HepG2 (cell line): ENCODE measurements around the gene RGL1. TPM values are rescaled to one million over a fixed set of nuclear protein-coding genes. Genes with fewer than 3 reads are reported as not detected.

ENCODE experiments used
- ATAC-seq: fragments of 200-7000 bp; cut with Tn5 transposase; 3 replicates; pipeline ENCODE4 v1.9.1; 2020; ENCODE audit warnings: mild to moderate bottlenecking, moderate library complexity
- BruUV-seq: library from RNA; stranded (reverse); fragments of 400-500 nt; replicated peaks from 2 replicates; lab custom pipeline; 2021; lab: Mats Ljungman, UMichigan
- CTCF ChIA-PET: fragments of 300-600 bp; formaldehyde crosslinking; extraction: SDS; loops from one replicate; lab custom pipeline; 2021; ENCODE audit warnings: low total read pairs, inconsistent platforms, low intra/inter-chr PET ratio; lab: Yijun Ruan, JAX
- POLR2A ChIA-PET: fragments of 350-600 bp; sonication (Branson Sonifier 250); formaldehyde crosslinking; loops from one replicate; lab custom pipeline; 2020; ENCODE audit warnings: antibody characterized with exemption, inconsistent platforms; lab: Yijun Ruan, JAX
- DNase-seq: peaks from one replicate; pipeline ENCODE4 v3.0.0-alpha.2; 2015; ENCODE audit warnings: low spot score
- FAIRE-seq: peaks from 3 replicates; lab custom pipeline; 2011; peaks lifted over from hg19 to GRCh38; lab: Jason Lieb, UNC
- H2AFZ ChIP-seq: one replicate; pipeline ENCODE4 v1.6.1; 2011; ENCODE audit warnings: low read length, inconsistent platforms
- H3K27ac ChIP-seq: fragments of 300-600 bp; 3 replicates; pipeline ENCODE4 v1.8.0; 2011; ENCODE audit warnings: mixed run types, mild to moderate bottlenecking, mixed read lengths, low read length, inconsistent platforms; ENCODE audit not compliant: insufficient read depth; ENCODE audit errors: extremely low read length
- H3K27me3 ChIP-seq, 2 experiments: fragments of 200-600 bp in 1 of 2; 2 replicates in 1 of 2; 3 replicates in 1 of 2; pipeline versions ENCODE4 v1.6.0 to v1.8.0; 2011; ENCODE audit warnings: low read length in 2 of 2, mild to moderate bottlenecking in 2 of 2, moderate library complexity in 2 of 2, inconsistent platforms in 1 of 2; ENCODE audit not compliant: insufficient read depth in 2 of 2, control insufficient read depth in 1 of 2
- H3K36me3 ChIP-seq, 2 experiments: fragments of 200-600 bp in 1 of 2; replicated peaks in 1 of 2; 2 replicates in 1 of 2; 3 replicates in 1 of 2; pipeline versions ENCODE4 v1.5.1 to v1.8.0; 2011; ENCODE audit warnings: low read length in 2 of 2, inconsistent platforms in 1 of 2; ENCODE audit not compliant: insufficient read depth in 2 of 2, control insufficient read depth in 1 of 2
- H3K4me1 ChIP-seq: 2 replicates; pipeline ENCODE4 v1.5.1; 2012; ENCODE audit warnings: low read length, inconsistent platforms; ENCODE audit not compliant: insufficient read depth
- H3K4me2 ChIP-seq: 2 replicates; pipeline ENCODE4 v1.6.0; 2011; ENCODE audit warnings: low read depth, low read length, inconsistent platforms
- H3K4me3 ChIP-seq, 3 experiments: fragments of 200-600 bp in 1 of 3; sonication (generic), shearing (Covaris generic) in 1 of 3; replicated peaks in 1 of 3; 2 replicates each; pipeline ENCODE4 v1.5.1; 2011 to 2016; ENCODE audit warnings: low read length in 3 of 3, inconsistent platforms in 2 of 3, low read depth in 2 of 3, mild to moderate bottlenecking in 2 of 3, control low read depth in 1 of 3, mixed read lengths in 1 of 3; ENCODE audit not compliant: insufficient read depth in 1 of 3
- H3K79me2 ChIP-seq: one replicate; pipeline ENCODE4 v1.6.1; 2011; ENCODE audit warnings: low read length, inconsistent platforms; ENCODE audit not compliant: insufficient read depth
- H3K9ac ChIP-seq: 2 replicates; pipeline ENCODE4 v1.6.0; 2011; ENCODE audit warnings: mild to moderate bottlenecking, low read depth, low read length, inconsistent platforms; ENCODE audit not compliant: insufficient read depth
- H3K9me3 ChIP-seq: 2 replicates; pipeline ENCODE4 v1.5.1; 2012; ENCODE audit warnings: mild to moderate bottlenecking, low read length
- H4K20me1 ChIP-seq: 2 replicates; pipeline ENCODE4 v1.6.0; 2011; ENCODE audit warnings: inconsistent platforms, mild to moderate bottlenecking, low read length, moderate library complexity; ENCODE audit not compliant: insufficient read depth
- BRD4 ChIP-seq: sonication (generic); formaldehyde crosslinking; IDR thresholded peaks from 2 replicates; pipeline ENCODE4 v1.4.0; 2020; ENCODE audit warnings: missing genetic modification reagents
- ETV6 ChIP-seq: sonication (generic); formaldehyde crosslinking; conservative IDR thresholded peaks from 2 replicates; pipeline ENCODE4 v1.4.0; 2020; ENCODE audit warnings: missing genetic modification reagents
- MAX ChIP-seq: IDR thresholded peaks from 2 replicates; pipeline ENCODE4 v1.6.1; 2012; ENCODE audit warnings: inconsistent platforms
- SMAD3 ChIP-seq: sonication (generic); formaldehyde crosslinking; IDR thresholded peaks from 2 replicates; pipeline ENCODE4 v1.4.0; 2020; ENCODE audit warnings: missing genetic modification reagents
- SOX6 ChIP-seq, 2 experiments: fragments of 450-650 bp in 1 of 2; sonication (generic) in 1 of 2; formaldehyde crosslinking in 1 of 2; IDR thresholded peaks; 2 replicates each; pipeline versions ENCODE4 v1.4.0 to v1.6.1; 2017 to 2020; ENCODE audit warnings: antibody characterized with exemption in 1 of 2, mild to moderate bottlenecking in 1 of 2, missing genetic modification reagents in 1 of 2
- U2AF1 ChIP-seq: fragments of 200-400 bp; formaldehyde crosslinking; optimal IDR thresholded peaks from 2 replicates; pipeline ENCODE3; 2017; ENCODE audit warnings: mild to moderate bottlenecking, low read depth, low read length
- ZBTB8A ChIP-seq: sonication (generic); formaldehyde crosslinking; IDR thresholded peaks from 2 replicates; pipeline ENCODE4 v1.4.0; 2020; ENCODE audit warnings: mild to moderate bottlenecking, low read depth, missing genetic modification reagents, borderline replicate concordance
- ZFP36 ChIP-seq: fragments of 150-350 bp; IDR thresholded peaks from 2 replicates; pipeline ENCODE4 v1.6.1; 2018; ENCODE audit warnings: borderline replicate concordance, low read length, low read depth; ENCODE audit not compliant: partially characterized antibody
- ZNF326 ChIP-seq: sonication (generic); formaldehyde crosslinking; IDR thresholded peaks from 2 replicates; pipeline ENCODE4 v1.4.0; 2020; ENCODE audit warnings: missing genetic modification reagents, borderline replicate concordance
- ZNF329 ChIP-seq: sonication (generic); formaldehyde crosslinking; IDR thresholded peaks from 2 replicates; pipeline ENCODE4 v1.9.0; 2021; ENCODE audit warnings: low read depth, mild to moderate bottlenecking, missing genetic modification reagents
- ZNF34 ChIP-seq: sonication (generic); formaldehyde crosslinking; IDR thresholded peaks from 2 replicates; pipeline ENCODE4 v1.4.0; 2020; ENCODE audit warnings: mild to moderate bottlenecking, missing genetic modification reagents, borderline replicate concordance
- ZNF468 ChIP-seq: sonication (generic); formaldehyde crosslinking; IDR thresholded peaks from 2 replicates; pipeline ENCODE4 v1.8.0; 2022; ENCODE audit warnings: mild to moderate bottlenecking, moderate library complexity, missing genetic modification reagents
- ZNF574 ChIP-seq: sonication (generic); formaldehyde crosslinking; IDR thresholded peaks from 2 replicates; pipeline ENCODE4 v1.4.0; 2020; ENCODE audit warnings: missing genetic modification reagents
- ZNF672 ChIP-seq: sonication (generic); formaldehyde crosslinking; IDR thresholded peaks from 2 replicates; pipeline ENCODE4 v1.8.1; 2022; ENCODE audit warnings: missing genetic modification reagents
- ZNF740 ChIP-seq: sonication (generic); formaldehyde crosslinking; IDR thresholded peaks from 2 replicates; pipeline ENCODE4 v1.4.0; 2020; ENCODE audit warnings: missing genetic modification reagents
- WGBS: methylation state at CpG from one replicate; pipeline ENCODE4 v1.1.6; 2017; ENCODE audit warnings: low lambda C conversion rate; 5-methylcytosine and 5-hydroxymethylcytosine counted together
- in situ Hi-C: cut with HindIII; loops from 2 replicates; pipeline ENCODE4 v1.10.0; 2017; ENCODE audit warnings: low pct_unique_long_range_greater_than_20kb; ENCODE audit not compliant: extremely low pct_ligation_motif_present
- intact Hi-C: fragments of 100-400 bp; cut with micrococcal nuclease; formaldehyde crosslinking; loops from one replicate; pipeline ENCODE4 v1.10.0; 2022; ENCODE audit not compliant: unreplicated experiment
- polyA plus RNA-seq, 8 experiments: library from polyadenylated mRNA; depleted of rRNA in 3 of 8; stranded (reverse) in 7 of 8; unstranded in 1 of 8; fragments of >200 nt; fragmentation: Illumina TruSeq in 4 of 8; extraction: Trizol in 4 of 8; gene quantifications; 2 replicates each; pipeline versions ENCODE4 v1.2.1 to v1.2.3, GENCODE V29; 2011 to 2016; ENCODE audit warnings: low read depth in 4 of 8, missing spikeins in 1 of 8, mixed read lengths in 1 of 8; ENCODE audit not compliant: insufficient read depth in 1 of 8
- total RNA-seq, 5 experiments: library from RNA; depleted of rRNA; stranded (reverse); fragments of >200 nt; fragmentation: Illumina TruSeq; extraction: Trizol; gene quantifications; 2 replicates each; pipeline ENCODE4 v1.2.3, GENCODE V29; 2016; ENCODE audit warnings: low read depth in 1 of 5
- TF ChIP-seq, protein P1 (sequence below): sonication (generic); formaldehyde crosslinking; IDR thresholded peaks from 2 replicates; pipeline ENCODE4 v1.4.0; 2020; ENCODE audit warnings: missing genetic modification reagents
- TF ChIP-seq, protein P2 (sequence below): IDR thresholded peaks from 2 replicates; pipeline ENCODE4 v1.6.1; 2016

RGL1 gene
- total and polyA plus RNA-seq, 2 of the 13 experiments (the other 11 are each of a cell fraction or from before 2014, with no cell fraction given), result 3.5 to 4.7 TPM

DNA sequence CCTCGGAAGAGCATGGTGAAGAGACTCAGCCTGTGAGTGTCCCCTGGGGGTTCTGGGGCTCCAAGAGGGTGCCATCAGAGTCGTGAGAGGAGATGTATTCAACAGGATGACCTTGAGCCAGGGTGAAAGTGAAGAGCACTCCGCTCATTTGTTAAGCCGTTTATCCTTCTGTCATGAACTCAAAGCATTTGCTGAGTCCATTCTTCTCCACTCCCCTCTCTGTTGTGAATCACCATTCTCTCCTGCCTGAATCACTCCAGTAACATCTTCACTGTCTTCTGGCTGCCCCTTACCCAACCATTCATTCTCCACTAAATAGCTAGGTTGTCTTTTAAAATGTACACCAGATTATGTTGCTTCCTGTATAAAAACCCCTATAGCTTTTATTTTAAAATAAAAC is 102.2 kb downstream of the RGL1 start:
- no peak overlapping the region for H3K4me2 ChIP-seq
- H3K36me3 ChIP-seq, result peaks cover 7 to 15% of the 10 kb centered on the region in 2 experiments; a peak in 4 of 5 replicates
- H3K27ac ChIP-seq, result no peak overlapping the region
- ChIA-PET POLR2A (no interaction called here), CTCF (no interaction called here)
- H3K79me2 ChIP-seq, result no peaks in the 10 kb centered on the region
- no peaks in the 10 kb centered on the region for H3K27me3 ChIP-seq
- H3K4me1 ChIP-seq, result no peaks in the 10 kb centered on the region
- H3K4me3 ChIP-seq, result no peak overlapping the region
- H4K20me1 ChIP-seq, result no peaks in the 10 kb centered on the region
- FAIRE-seq (no peak), ATAC-seq (no peak), DNase-seq (no peak)
- in situ Hi-C loops (no loop called here), intact Hi-C loops (no loop called here)
- H3K9ac ChIP-seq, result no peak overlapping the region
- no peak overlapping the region for H2AFZ ChIP-seq
- TF ChIP-seq U2AF1 (no peak), MAX (no peak), BRD4 (CRISPR knock-in tag) (no peak), ZFP36 (no peak), ZBTB8A (CRISPR knock-in tag) (no peak), ZNF574 (no peak), ZNF326 (CRISPR knock-in tag) (no peak), ZNF740 (CRISPR knock-in tag) (no peak), ETV6 (CRISPR knock-in tag) (no peak), SMAD3 (no peak), ZNF672 (CRISPR knock-in tag) (no peak), ZNF468 (CRISPR knock-in tag) (no peak), SOX6 (IDR thresholded peaks at IDR 0.05) (no peak), SOX6 (CRISPR knock-in tag; IDR thresholded peaks at IDR 0.05) (no peak), ZNF329 (CRISPR knock-in tag) (no peak), ZNF34 (no peak)
- TF ChIP-seq, protein P1, sequence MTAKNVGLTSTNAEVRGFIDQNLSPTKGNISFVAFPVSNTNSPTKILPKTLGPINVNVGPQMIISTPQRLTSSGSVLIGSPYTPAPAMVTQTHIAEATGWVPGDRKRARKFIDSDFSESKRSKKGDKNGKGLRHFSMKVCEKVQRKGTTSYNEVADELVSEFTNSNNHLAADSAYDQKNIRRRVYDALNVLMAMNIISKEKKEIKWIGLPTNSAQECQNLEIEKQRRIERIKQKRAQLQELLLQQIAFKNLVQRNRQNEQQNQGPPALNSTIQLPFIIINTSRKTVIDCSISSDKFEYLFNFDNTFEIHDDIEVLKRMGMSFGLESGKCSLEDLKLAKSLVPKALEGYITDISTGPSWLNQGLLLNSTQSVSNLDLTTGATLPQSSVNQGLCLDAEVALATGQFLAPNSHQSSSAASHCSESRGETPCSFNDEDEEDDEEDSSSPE (CRISPR knock-in tag), result no peak
- TF ChIP-seq, protein P2, sequence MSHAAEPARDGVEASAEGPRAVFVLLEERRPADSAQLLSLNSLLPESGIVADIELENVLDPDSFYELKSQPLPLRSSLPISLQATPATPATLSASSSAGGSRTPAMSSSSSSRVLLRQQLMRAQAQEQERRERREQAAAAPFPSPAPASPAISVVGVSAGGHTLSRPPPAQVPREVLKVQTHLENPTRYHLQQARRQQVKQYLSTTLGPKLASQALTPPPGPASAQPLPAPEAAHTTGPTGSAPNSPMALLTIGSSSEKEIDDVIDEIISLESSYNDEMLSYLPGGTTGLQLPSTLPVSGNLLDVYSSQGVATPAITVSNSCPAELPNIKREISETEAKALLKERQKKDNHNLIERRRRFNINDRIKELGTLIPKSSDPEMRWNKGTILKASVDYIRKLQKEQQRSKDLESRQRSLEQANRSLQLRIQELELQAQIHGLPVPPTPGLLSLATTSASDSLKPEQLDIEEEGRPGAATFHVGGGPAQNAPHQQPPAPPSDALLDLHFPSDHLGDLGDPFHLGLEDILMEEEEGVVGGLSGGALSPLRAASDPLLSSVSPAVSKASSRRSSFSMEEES, result no peak
- H3K9me3 ChIP-seq, result no peaks in the 10 kb centered on the region
- 98% methylated on average over 4 of the region's 4 CpGs for WGBS
- BruUV-seq, result no TSS peak
